ENCODE results near the gene KIN.

KIN gene

DNA sequence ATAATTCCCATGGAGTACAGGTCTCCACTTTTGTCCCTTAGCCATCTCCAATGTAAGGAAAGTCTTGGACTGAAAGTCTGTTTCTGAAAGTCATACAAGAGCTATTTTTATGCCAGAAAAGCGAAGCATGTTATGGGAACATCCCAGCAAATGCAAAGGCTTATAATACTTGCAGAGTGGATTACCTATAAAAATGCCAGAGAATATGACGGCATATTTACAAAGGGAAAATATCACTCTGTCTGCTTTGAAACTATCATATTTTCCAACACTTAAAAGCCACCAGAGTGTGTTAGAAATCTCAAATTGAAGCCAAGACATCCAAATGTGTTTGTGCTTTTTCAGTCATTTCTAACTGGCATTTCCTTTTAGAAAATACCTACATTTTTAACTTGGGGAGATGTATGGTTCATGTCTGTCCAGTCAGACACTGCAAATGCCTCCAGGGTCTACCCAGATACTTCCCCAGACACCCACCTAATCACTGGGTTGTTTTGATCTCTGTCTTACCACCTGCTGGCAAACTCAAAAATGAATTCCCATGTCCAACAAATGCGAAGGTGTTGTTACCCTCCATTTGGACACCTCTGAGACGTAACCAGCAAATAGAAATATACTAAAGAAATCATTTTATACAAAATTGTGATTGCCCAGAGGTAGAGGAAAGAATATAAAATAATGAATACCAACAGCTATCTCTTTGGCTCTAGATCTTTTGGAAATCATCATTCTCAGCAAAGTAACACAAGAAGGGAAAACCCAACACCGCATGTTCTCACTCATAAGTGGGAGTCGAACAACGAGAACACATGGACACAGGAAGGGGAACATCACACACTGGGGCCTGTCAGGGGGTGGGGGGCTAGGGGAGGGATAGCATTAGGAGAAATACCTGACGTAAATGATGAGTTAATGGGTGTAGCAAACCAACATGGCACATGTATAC lies 83.4 kb downstream of the KIN start:
- no peaks in the 10 kb centered on the region for H3K9me3 ChIP-seq
- TF ChIP-seq, protein P1, sequence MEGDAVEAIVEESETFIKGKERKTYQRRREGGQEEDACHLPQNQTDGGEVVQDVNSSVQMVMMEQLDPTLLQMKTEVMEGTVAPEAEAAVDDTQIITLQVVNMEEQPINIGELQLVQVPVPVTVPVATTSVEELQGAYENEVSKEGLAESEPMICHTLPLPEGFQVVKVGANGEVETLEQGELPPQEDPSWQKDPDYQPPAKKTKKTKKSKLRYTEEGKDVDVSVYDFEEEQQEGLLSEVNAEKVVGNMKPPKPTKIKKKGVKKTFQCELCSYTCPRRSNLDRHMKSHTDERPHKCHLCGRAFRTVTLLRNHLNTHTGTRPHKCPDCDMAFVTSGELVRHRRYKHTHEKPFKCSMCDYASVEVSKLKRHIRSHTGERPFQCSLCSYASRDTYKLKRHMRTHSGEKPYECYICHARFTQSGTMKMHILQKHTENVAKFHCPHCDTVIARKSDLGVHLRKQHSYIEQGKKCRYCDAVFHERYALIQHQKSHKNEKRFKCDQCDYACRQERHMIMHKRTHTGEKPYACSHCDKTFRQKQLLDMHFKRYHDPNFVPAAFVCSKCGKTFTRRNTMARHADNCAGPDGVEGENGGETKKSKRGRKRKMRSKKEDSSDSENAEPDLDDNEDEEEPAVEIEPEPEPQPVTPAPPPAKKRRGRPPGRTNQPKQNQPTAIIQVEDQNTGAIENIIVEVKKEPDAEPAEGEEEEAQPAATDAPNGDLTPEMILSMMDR (IDR thresholded peaks at IDR 0.05): no peak

DNA sequence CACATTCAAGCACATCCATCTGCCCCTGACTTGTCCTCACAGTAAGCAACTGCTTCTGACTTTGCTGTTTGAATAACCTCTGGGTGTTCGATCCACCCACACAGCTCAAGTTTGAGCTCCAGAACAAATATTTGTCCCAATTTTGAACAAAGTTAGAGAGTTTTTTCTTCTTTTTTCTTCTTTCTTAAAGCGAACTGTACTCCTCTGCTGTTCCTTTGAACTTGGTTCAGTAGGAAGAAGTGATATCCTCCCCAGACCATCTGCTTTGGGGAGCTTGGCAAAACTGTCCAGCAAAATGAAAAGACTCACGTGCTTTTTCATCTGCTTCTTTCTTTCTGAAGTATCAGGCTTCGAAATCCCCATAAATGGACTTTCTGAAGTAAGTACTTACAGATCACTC lies 84.7 kb downstream of the KIN start, which contains the start of gene ITIH2:
TSS of gene ITIH2 (plus strand) at position 177 of the 400 bp plus-strand sequence. CDS start at position 296, 119 bp downstream.
- Histone ChIP-seq H3K27me3 (peaks cover 59% of the 10 kb centered on the region), H3K27ac (no peak within 1 kb of the TSS), H3K36me3 (no peaks in the 10 kb centered on the region), H3K9me3 (no peaks in the 10 kb centered on the region), H3K4me1 (ENCODE audit: control insufficient read depth in 1 of 2, insufficient read depth in 1 of 2, low read depth in 1 of 2, low read length in 1 of 2) (no peaks in the 10 kb centered on the region), H3K4me3 (ENCODE audit: low read depth in 1 of 2, low read length in 1 of 2) (no peak within 1 kb of the TSS)
- TF ChIP-seq, protein P1 (IDR thresholded peaks at IDR 0.05): no peak

More for the DNA sequence above, 83.4 kb downstream of the KIN start:
- H3K4me1 ChIP-seq (ENCODE audit: control insufficient read depth in 1 of 2, insufficient read depth in 1 of 2, low read depth in 1 of 2, low read length in 1 of 2): no peaks in the 10 kb centered on the region
- no peak overlapping the region for H3K4me3 ChIP-seq (ENCODE audit: low read depth in 1 of 2, low read length in 1 of 2)
- peaks cover 59% of the 10 kb centered on the region for H3K27me3 ChIP-seq
- no peak overlapping the region for H3K27ac ChIP-seq
- H3K36me3 ChIP-seq: no peaks in the 10 kb centered on the region

DNA sequence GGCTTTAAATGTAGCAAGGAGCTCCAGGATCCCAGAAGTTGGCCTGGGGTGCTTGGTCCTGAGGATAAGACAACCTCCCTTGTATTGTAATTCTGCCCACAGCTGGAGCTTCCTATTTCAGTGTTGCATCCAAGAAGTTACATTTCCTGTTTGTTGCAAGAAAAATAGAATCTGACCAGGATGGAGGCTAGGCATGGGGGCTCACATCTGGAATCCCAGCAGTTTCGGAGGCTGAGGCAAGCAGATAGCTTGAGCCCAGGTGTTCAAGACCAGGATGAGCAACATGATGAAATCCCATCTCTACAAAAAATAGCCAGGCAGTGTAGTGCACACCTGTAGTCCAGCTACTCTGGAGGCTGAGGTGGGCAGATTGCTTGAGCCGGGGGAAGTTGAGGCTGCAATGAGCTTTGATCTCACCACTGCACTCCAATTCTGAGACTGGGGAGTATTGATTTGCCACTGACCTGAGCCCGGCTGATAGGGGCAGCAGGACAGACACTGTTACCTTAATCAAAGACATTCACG lies 85.4 kb downstream of the KIN start:
- no peak overlapping the region for H3K4me3 ChIP-seq (ENCODE audit: low read depth in 1 of 2, low read length in 1 of 2)
- H3K27ac ChIP-seq: no peak overlapping the region
- peaks cover 55% of the 10 kb centered on the region for H3K27me3 ChIP-seq
- TF ChIP-seq, protein P1 (IDR thresholded peaks at IDR 0.05): no peak
- H3K4me1 ChIP-seq (ENCODE audit: control insufficient read depth in 1 of 2, insufficient read depth in 1 of 2, low read depth in 1 of 2, low read length in 1 of 2): no peaks in the 10 kb centered on the region
- H3K9me3 ChIP-seq: no peaks in the 10 kb centered on the region
- no peaks in the 10 kb centered on the region for H3K36me3 ChIP-seq

- Histone ChIP-seq H3K9me3 (no peaks in the 10 kb centered on the region), H3K36me3 (no peaks in the 10 kb centered on the region), H3K27me3 (peaks cover 49% of the 10 kb centered on the region), H3K4me3 (ENCODE audit: low read depth in 1 of 2, low read length in 1 of 2) (no peak overlapping the region), H3K27ac (no peak overlapping the region), H3K4me1 (ENCODE audit: control insufficient read depth in 1 of 2, insufficient read depth in 1 of 2, low read depth in 1 of 2, low read length in 1 of 2) (no peaks in the 10 kb centered on the region)
- TF ChIP-seq, protein P1 (IDR thresholded peaks at IDR 0.05): no peak
These were observed 86.5 kb downstream of the KIN start for GRCh38 chr10:7701158-7701742.

Measured in neutrophil (primary cell).